ENCODE measurements around the gene LEFTY2. TPM values are rescaled to one million over a fixed set of nuclear protein-coding genes. Genes with fewer than 3 reads are reported as not detected.

LEFTY2 gene
- total and polyA plus RNA-seq, 9 of the 15 experiments (the other 6 are each of a cell fraction or from before 2014, with no cell fraction given), result 0.04 to 0.14 TPM; not detected in 7

GRCh38 chr1:225933072-225933471 is 7.9 kb downstream of the LEFTY2 start:
- 53% methylated on average over 2 of the region's 2 CpGs for WGBS (ENCODE audit: insufficient coverage, low coverage, missing lambda C conversion rate)
- DNase-seq (ENCODE audit: extremely low read depth in 1 of 4, low spot score in 3 of 4), result no peak
- Histone ChIP-seq H3K79me2 (ENCODE audit: control insufficient read depth, insufficient read depth, low read length) (no peaks in the 10 kb centered on the region), H3K4me1 (replicated peaks in 1 of 2; ENCODE audit: control insufficient read depth in 2 of 2, insufficient read depth in 2 of 2, low read length in 2 of 2) (peaks cover 31% of the 10 kb centered on the region in 2 experiments), H3K9me1 (ENCODE audit: control insufficient read depth, insufficient read depth, low read length) (no peaks in the 10 kb centered on the region), H3K27ac (ENCODE audit: extremely low read depth, low read depth, low read length) (no peak overlapping the region), H3K36me3 (ENCODE audit: control insufficient read depth, insufficient read depth, low read length) (no peaks in the 10 kb centered on the region), H2AFZ (ENCODE audit: low read depth, low read length) (no peak overlapping the region), H3K9me3 (replicated peaks; ENCODE audit: control insufficient read depth, insufficient read depth, low read depth, low read length) (no peaks in the 10 kb centered on the region), H3K27me3 (ENCODE audit: control insufficient read depth in 2 of 2, insufficient read depth in 2 of 2, low read length in 2 of 2) (no peaks in the 10 kb centered on the region), H4K20me1 (replicated peaks; ENCODE audit: control insufficient read depth, insufficient read depth, low read length) (no peaks in the 10 kb centered on the region), H3K4me2 (ENCODE audit: insufficient read depth, low read length) (no peak overlapping the region), H3K9ac (ENCODE audit: insufficient read depth in 1 of 2, low read depth in 2 of 2, low read length in 2 of 2) (no peak overlapping the region), H3K4me3 (no peak overlapping the region)
- POLR2A ChIA-PET, result no interaction called here
- FAIRE-seq, result no peak
- TF ChIP-seq CHD7 (IDR thresholded peaks at IDR 0.05; ENCODE audit: low read depth, low read length), result no peak
- peak; percentile 94 for TF ChIP-seq FOSL1 (tag; conservative IDR thresholded peaks at IDR 0.05)
- peak; percentile 18; the same call in 1 of the 2 replicates for TF ChIP-seq JUND (IDR thresholded peaks at IDR 0.05; ENCODE audit: borderline replicate concordance, low read depth, low read length)
- no peak for TF ChIP-seq JUND (tag; IDR thresholded peaks at IDR 0.05; ENCODE audit: borderline replicate concordance, low read depth, low read length)
- TF ChIP-seq BACH1 (tag; IDR thresholded peaks at IDR 0.05), result no peak
- 0 out of 2 replicates have a peak, but pooled peaks have one; percentile 47 for TF ChIP-seq DPF2 (IDR thresholded peaks at IDR 0.05)
- peak; percentile 56; the same call in 1 of the 2 replicates for TF ChIP-seq EHMT2 (IDR thresholded peaks at IDR 0.05)
- TF ChIP-seq JUN (IDR thresholded peaks at IDR 0.05; ENCODE audit: borderline replicate concordance, low read depth, low read length), result peak; percentile 40; the same call in 1 of the 2 replicates
- TF ChIP-seq JUN (CRISPR knock-in tag; IDR thresholded peaks at IDR 0.05; ENCODE audit: borderline replicate concordance), result no peak
- in situ Hi-C loops (cut with MboI), result no loop called here
- no TSS peak for BruUV-seq (replicated peaks)
- CTCF ChIA-PET (ENCODE audit: low intra/inter-chr PET ratio), result no interaction called here
- intact Hi-C loops (cut with micrococcal nuclease), result no loop called here
- ATAC-seq, result no peak
